HG02852 (cell line): ENCODE data around the gene PRDM5.

ENCODE experiments used
- ATAC-seq: cut with Tn5 transposase; IDR thresholded peaks from one replicate; pipeline ENCODE4 v1.9.1; 2021; ENCODE audit warnings: mild to moderate bottlenecking, moderate library complexity; ENCODE audit not compliant: unreplicated experiment

Gene PRDM5

DNA sequence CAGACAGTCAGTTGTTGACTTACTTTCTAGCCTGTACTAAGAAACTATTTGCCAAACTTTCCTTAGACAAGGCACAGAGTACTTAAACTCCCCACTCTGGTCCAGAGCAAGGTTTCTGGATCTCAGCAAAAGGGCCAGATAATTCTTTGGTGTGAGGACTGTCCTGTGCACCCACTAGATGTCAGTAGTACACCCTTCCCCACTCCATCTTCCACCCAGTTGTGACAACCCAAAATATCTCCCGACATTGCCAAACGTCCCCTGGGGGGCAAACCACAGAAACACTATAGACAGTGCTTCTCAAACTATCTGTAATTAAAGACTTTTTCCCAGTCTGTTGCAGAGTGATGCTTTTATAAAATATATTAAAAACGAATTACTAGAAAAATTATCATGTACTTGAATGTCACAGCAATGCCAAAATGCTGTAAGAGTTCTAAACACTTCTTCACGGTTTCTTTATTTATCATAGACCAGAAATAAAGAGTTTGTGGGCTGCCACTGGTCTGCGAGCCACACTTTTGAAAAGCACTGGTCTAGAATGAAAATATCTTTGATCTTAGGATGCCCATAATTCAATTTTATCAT lies 203.5 kb downstream of the PRDM5 start:
- ATAC-seq, result peak; percentile 89

GRCh38 chr4:120716346-120716745 lies 206.2 kb downstream of the PRDM5 start:
- ATAC-seq, result no peak

- ATAC-seq, result no peak
Observed at GRCh38 chr4:120714417-120715010, 208.0 kb downstream of the PRDM5 start.

DNA sequence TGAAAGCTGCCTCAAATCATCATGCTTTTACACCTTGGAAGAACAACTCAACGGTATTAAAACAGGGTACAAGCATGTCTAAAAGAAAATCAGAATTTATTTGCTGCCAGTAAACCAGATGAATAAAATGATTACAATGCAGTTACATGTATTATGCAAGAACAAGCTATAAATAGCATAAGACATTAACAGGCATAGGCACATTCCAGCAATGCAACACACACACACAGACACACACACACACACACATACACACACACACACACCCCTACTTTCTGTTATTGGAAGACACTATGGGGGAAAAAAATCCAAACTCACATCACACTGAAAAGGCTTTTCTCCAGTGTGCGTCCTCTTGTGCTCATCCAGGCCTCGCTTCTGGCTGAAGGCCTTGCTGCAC lies 212.5 kb downstream of the PRDM5 start:
- ATAC-seq, result no peak

- ATAC-seq, result no peak
Observed at GRCh38 chr4:120704538-120704937, 218.0 kb downstream of the PRDM5 start.

- no peak for ATAC-seq
Observed at GRCh38 chr4:120703908-120704307, 218.6 kb downstream of the PRDM5 start.

- no peak for ATAC-seq
Observed at GRCh38 chr4:120699354-120699753, 223.2 kb downstream of the PRDM5 start.

DNA sequence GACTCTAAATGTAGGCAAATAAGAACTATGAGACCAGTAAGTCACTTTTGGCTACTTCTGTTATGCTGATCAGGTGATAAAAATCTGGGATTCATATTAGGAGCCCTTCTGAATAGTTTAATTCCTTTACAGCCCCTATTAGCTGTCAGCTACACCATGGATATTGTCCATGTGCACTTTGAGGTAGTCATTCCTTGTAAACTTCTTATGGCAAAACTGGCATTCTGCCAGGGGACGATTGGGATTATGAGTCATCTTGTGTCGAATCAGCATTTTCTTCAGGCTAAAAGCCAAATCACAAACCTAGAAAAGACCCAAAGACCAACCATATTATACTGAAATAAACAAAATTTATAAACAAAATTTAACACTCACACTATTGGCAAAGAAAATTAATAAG lies 227.6 kb downstream of the PRDM5 start:
- no peak for ATAC-seq

DNA sequence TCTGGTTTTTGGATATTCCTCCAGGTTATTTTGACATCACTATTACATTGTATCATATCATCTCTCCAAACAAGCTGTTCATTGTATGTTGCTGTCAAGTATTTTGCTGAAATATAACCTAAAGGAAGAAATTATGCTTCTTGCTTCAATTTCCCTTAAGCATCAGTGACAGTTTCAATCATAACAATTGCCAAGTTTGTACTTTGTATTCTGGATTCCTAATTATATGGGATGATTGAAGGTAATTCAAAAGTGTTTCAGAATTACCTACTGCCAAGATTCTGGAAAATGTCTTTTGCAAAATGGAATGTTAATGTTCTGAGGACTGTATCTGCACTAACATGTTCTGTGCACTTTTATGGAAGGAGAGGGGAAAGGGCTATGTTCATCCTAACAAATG lies 228.7 kb downstream of the PRDM5 start:
- ATAC-seq, result no peak

DNA sequence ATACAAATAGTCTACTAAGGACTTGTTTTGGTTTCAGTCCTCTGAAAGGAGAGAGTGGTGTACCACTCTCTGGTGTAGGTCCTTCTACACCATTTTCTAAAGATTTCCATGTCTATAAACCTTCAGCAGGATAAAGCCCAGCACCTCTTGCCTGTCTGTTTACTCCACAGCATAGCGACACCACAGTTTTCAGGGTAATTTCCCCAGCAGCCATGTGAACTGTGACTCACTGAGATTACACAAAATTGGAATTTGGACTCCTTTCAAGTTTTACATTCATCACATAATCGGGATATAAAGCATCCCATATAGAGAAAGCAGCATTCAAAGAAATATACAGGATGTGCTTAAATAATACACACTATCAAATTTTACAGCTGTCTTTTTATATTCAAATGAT lies 229.6 kb downstream of the PRDM5 start:
- no peak for ATAC-seq

DNA sequence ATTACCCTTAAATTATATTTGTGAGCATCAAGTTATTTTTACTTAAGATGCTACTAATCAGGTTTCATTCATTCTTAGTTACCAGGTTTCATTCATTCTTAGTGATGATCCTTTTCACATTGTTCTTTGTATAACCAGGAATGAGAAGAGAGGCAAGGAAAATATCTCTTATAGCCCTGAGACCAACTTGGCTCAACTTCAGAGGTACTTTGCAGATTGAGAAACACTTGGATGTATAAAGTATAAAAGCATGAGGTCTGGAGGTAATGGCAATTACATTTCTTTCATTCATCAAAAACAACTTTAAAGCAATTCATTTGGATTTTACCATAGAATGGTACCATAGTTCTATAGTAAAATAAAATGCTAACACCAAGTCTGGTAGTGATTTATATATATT lies 231.0 kb downstream of the PRDM5 start:
- ATAC-seq, result no peak

GRCh38 chr4:120691106-120691505 lies 231.4 kb downstream of the PRDM5 start:
- ATAC-seq, result no peak

GRCh38 chr4:120688791-120689190 lies 233.7 kb downstream of the PRDM5 start:
- ATAC-seq, result no peak

GRCh38 chr4:120685756-120686278 lies 236.7 kb downstream of the PRDM5 start:
- ATAC-seq, result no peak

GRCh38 chr4:120683897-120684540 lies 238.5 kb downstream of the PRDM5 start:
- ATAC-seq, result no peak

- no peak for ATAC-seq
Observed at GRCh38 chr4:120682981-120683380, 239.5 kb downstream of the PRDM5 start.

- no peak for ATAC-seq
Observed at GRCh38 chr4:120680647-120681228, 241.8 kb downstream of the PRDM5 start.

DNA sequence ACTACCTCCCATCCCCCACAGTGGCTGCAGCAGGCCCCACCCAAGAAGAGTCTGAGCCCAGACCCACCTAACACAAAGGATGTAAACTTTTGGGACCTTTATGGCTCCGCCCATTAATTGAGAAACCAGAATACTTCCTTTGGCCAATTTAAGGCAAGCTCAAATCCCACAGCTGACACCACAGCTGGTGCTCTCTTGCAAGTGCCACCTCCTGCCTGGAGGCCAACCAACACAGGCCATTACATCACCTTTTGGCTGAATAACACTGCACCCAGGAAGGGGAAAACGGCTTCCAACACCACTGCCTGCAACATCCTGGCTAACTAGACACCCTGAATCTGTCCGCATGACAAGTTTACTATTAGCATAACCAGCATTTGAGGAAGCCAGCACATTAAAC lies 248.8 kb downstream of the PRDM5 start:
- ATAC-seq, result no peak

DNA sequence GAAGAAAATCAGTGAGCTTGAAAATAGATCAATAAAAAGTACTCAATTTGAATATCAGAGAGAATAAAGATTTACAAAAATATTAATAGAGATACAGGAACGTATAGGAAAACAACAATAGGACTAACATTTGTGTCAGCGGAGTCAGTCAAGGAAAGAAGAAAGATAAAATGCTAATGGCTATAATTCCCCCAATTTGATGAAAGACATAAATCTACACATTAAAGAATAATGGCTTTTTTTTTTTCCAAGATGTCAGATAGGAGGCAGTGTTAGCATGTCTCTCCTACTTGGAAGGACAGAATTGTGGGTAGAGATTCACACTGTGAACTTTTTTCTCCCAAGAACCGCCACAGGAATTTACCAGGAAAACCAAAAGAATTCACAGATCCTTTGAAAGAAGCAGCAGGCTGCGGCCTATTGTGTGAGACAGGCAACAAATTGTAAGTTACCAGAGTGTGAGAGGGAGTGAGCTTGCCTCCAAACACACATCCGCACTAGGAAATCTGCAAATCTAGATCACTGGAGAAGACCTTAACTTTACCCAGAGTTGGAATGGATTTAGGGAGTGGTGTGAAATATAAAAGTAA lies 249.9 kb downstream of the PRDM5 start:
- no peak for ATAC-seq

- ATAC-seq, result no peak
Observed at GRCh38 chr4:120672076-120672475, 250.4 kb downstream of the PRDM5 start.

DNA sequence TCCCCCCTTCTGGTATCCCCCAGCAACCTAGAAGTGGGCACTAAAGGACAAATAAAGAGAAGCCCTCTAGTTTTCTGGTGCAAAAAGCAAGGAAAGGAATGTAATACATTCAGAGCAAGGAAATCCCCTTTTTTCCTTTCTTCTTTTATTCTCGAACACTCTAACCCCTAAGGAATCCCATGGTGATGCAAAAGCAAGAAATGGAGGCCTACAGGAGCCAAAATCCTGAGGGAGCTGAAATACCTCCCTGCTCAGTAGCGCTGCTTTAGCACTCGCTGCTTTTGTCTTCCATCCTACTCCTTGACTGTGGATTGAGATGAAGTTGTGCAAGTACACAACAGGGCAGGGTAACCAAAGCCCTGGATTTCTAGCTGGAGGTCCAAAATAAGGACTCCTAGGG lies 251.0 kb downstream of the PRDM5 start:
- no peak for ATAC-seq

GRCh38 chr4:120667102-120667501 lies 255.4 kb downstream of the PRDM5 start:
- ATAC-seq, result no peak
